Measurements from ENCODE around the gene IL1F10. TPM values are rescaled to one million over a fixed set of nuclear protein-coding genes. Genes with fewer than 3 reads are reported as not detected.
"Not testable (repeated sequence)": the region's sequence is repeated elsewhere in the genome, so short reads cannot be mapped to it uniquely, and the experiment has no call there.

Gene IL1F10
- total RNA-seq, 1 experiment from 2014 or later, result not detected

DNA sequence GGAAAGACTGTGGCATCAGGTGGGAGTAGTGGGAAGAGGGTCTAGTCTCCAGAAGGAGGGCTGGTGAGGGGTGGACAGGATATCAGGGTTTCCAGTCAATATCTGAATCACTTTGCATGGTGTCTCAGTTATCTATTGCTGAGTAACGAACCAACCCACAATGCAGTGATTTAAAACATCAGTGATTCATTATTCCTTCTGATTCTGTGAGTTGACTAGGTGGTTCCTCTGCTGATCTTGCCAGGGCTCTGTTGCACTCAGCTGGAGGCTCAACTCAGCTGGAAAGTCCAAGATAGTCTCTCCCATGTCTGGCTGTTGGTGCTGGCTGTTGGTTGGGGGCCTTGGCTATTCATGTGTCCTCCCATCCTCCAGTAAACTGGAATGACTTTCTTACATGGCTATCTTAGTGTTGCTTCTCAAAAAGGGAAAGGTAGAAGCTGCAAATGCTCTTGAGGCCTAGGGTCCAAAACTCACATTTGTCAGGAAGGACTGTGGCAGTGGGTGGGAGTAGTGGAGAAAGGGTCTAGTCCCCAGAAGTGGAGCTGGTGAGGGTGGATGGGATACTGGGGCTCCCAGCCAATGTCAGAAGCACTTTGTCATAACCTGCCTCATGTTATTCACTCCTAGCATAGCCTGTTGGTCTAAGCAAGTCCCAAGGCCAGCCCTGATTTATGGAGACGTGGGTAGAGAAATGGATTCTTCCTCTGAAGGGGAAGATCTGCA is 13.9 kb downstream of the IL1F10 start:
- no peak for DNase-seq (ENCODE audit: low read depth)

DNA sequence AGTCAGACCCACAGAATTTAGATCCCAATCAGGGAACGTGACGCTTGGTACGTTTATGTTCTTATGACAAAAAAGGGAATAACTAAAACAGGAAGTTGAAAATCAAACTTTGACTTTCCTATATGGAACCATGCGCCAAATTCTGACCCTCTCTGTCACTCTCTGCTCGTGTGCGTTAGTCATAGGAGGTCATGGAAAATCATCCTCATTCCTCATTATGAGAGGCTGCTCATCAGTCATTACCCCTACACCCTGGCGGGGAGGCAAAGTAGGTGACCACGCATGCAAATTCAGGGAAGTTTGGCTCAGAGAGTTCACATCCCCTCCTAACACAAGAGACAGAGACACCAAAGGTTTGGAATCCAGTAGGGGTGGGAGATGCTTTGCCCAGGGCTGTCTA is 15.5 kb downstream of the IL1F10 start:
- DNase-seq (ENCODE audit: low read depth), result peak; percentile 20

DNA sequence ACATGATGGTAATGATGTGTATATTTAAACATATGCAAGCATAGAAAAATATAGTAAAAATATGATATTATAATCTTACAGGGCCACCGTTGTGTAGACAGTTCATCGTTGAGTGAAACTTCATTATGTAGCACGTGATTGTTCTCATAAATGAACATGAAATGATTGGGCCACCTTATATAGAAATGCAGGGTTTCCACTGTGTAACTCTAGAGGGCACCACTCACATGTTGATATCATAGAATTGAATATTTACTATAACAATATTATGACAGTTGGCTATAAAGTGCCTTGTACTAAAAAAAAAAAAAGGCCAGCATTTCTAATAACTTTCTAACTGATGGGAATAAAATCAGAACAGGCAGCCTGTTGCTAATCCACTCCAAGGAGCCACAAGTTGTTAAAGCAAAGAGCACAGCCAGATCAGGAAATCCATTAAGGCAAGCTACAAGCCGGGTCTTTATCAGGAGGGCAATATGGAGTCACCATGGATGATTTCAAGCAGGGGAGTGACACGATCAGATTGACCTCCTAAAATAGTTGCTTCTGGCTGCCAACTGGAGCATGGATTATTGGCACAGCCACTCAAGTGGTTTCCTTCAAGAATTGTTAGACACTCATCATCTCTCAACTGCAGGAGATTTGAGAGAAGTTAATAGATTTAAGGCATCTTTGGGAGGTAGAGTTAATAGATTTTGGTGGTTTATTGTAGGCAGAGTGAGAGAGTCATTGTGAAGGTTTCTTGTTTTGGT is 16.7 kb downstream of the IL1F10 start:
- peak; percentile 34 for DNase-seq (ENCODE audit: low read depth)

DNA sequence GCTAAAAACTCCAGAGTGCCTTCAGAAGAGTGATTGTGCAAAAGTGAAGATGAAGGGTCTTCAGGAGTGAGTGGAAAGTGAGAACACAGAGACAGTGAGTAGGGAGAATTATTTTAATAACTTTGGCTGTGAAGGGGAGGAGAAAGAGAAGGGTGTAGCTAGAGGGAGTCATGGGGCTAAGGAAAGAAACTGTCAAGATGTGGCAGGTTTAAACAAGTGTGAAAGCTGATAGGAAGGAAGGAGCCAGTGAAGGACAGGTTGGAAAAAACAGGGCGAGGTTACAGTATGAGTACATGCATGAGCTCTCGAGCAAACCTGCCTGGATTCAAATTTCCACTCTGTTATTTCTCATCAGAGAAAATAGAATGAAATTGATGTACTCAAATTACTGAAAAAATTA is 17.8 kb downstream of the IL1F10 start:
- no peak for DNase-seq (ENCODE audit: low read depth)

DNA sequence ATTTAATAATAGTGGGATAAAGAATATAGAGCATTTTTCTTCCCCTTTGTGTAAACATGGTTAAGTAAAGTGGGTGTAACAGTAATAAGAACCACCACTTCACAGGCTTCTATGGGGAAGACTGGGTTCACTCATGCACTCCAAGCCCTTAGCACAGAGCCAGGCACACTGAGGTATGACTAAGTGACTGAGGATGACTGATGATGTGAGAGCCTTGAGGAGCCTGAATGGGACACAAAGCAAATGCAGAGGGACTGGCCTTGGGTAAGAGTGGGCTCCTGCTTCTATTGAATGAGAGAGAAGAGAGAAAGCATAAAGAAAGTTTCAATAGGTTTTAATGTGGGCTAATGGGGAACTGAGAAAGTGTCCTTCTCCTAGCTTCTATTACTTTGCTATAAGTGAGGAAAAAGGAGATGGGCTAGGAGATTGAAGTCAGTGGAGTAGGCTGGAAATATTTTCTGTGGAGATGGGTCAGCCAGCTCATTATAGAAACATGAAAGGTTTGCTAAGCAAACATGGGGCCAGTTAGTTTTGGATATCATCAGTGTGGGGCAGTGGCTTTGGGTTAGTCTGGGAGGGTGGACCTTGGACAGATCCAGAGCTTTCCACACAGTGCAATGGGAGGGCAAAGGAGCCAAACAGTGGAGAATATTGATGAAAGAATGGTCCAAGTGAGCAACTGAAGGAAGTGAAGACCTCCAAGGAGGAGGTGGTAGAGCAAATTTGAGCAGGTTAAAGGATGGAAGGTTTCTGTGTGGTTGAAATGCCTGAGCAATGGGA is 20.6 kb downstream of the IL1F10 start:
- DNase-seq (ENCODE audit: low read depth), result no peak

DNA sequence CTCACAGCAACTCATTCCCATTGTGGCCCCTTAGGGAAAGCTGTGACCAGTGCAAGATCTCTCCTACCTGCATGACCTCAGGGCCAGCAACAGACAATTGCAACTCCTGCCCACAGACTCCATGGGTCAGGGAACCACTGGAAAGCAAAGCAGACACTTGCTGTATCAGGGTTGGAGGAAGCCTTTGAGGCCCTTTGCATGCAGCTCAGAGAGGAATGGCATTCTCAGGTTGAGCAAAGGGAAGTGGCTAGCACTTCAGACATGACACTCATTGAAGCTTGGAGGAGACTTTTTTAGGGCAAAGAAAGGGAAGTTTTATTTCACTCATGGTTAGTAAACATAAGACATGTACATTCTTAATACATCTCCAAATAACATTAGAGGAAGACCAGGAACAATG is 22.1 kb downstream of the IL1F10 start:
- DNase-seq (ENCODE audit: low read depth), result no peak

DNA sequence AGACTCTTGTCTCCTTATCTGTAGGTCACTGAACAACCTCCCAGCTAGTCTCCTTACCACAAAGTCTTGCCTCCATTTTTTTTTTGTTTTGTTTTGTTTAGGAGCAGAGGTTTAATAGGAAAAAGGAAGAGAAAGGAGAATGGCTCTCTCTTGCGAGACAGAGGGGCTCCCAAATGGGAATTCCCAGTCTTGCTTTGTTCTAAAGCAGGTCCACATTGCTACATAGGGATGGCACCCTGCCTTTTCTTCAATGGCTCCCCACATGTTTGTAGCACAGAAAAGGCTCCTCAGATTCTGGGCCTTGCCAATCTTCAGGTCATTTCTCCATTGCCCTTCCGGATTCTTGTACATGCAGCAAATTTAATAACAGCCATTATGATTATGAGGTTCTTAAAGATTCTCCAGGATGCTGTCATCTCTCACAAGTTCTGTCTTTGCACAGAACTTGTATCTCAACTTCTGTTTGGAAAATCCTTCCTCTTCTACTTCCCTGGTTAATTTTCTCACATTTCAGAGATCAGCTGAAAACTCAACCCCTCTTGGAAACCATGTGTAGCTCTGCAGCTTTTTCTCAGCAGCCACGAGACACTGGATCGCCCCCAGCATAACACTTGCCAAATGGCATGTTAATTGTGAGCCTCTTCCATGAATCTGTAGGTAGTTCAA is 23.6 kb downstream of the IL1F10 start:
- no peak for DNase-seq (ENCODE audit: low read depth)

DNA sequence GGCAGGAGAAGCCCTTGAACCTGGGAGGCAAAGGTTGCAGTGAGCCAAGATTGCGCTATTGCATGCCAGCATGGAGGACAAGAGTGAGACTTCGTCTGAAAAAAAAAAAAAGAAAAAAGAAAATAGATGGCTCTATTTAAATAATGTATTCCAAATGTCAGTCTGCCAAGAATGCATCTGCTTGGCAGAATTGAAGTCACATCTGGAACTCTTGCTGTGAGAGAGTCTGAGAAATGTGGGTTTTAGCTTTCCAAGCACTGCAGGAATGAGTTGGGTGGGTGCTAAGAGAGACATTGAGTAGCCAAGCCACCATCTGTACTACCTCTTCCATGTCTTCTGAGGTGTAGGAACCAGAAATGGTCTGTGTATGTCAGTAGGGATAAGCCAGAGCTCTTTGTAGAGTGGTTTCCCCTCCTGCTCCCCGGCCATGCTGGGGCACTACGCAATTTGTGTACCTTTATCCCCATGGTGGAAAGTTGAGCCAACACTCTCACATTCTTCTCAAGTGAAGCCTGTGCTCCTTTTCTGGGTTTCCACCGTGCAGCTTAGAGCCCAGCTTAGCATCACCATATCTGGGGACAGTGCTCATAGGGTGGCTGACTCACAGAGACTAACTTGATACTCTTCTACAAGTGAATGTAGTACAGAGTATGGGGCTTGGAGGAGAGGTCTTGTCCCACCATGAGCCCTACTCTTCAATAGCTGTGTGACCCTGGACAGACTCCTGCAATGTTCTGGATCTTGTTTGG is 25.3 kb downstream of the IL1F10 start:
- DNase-seq (ENCODE audit: low read depth), result no peak

DNA sequence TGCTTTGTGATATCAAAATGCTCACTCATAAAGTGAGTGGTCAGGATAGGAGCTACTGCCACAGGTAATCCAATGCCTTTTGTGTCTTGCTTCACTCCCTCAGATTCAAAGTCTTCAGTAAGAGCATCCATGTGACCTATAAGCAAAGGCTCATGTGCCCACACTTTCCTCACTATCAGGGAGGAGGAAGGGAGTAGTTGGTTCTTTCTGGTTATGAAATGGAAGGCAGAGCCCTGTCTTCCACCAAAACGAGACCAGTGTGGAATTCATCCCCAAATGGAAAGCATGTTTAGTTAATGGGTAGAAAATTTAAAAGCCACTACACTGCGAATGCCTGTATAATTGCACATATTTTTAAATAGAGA is 25.8 kb downstream of the IL1F10 start:
- DNase-seq (ENCODE audit: low read depth), result no peak

DNA sequence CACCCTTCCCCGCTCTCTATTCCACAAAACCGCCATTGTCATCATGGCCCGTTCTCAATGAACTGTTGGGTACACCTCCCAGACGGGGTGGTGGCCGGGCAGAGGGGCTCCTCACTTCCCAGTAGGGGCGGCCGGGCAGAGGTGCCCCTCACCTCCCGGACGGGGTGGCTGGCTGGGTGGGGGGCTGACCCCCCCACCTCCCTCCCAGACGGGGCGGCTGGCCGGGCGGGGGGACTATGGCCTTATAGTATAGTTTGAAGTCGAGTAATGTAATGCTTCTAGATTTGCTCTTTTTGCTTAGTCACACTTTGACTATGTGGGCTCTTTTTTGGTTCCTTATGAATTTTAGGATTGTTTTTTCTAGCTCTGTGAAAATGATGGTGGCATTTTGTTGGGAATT is 28.5 kb downstream of the IL1F10 start:
- not testable (repeated sequence) for DNase-seq (ENCODE audit: low read depth)

DNA sequence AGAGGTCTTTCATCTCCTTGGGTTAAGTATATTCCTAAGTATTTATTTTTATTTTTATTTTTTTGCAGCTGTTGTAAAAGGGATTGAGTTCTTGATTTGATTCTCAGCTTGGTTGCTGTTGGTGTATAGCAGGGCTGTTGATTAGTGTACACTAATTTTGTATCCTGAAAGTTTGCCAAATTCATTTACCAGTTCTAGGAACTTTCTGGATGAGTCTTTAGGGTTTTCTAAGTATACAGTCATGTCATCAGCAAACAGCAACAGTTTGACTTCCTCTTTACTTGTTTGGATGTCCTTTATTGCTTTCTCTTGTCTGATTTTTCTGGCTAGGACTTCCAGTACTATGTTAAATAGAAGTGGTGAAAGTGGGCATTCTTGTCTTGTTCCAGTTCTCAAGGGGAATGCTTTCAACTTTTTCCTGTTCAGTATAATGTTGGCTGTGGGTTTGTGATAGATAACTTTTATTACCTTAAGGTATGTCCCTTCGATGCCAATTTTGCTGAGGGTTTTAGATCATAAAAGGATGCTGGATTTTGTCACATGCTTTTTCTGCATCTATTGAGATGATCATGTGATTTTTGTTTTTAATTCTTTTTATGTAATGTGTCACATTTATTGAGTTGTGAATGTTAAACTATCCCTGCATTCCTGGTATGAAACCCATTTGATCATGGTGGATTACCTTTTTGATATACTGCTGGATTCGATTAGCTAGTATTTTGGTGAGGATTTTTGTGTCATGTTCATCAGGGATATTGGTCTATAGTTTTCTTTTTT is 29.3 kb downstream of the IL1F10 start:
- not testable (repeated sequence) for DNase-seq (ENCODE audit: low read depth)

DNA sequence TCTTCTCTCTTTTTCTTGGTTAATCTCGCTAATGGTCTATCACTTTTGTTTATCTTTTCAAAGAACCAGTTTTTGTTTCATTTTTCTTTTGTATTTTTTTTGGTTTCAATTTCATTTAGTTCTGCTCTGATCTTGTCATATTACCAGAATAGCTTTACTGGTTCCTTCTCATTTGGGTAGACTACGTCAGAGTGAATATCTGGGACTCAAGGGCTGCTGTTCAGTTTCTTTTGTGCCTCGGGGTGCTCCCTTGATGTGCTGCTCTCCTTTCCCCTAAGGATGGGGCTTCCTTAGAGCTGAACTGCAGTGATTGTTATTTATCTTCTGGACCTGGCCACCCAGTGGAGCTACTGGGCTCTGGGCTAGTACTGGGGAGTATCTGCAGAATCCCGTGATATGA is 30.3 kb downstream of the IL1F10 start:
- DNase-seq (ENCODE audit: low read depth), result no peak

DNA sequence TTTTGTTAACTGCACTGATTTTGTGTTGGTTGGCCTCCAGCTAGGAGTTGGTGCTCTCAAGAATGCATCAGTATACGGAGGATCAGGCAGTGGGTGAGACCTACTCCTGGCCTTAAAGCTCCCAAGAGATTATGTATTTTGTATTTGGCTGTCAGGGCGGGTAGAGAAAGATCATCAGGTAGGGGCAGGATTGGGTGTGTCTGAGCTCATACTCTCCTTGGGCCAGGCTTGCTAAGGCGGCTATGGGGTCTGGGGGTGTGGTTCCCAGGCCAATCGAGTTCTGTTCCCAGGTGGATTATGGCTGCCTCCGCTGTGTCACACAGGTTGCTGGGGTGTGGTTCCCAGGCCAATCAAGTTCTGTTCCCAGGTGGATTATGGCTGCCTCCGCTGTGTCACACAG is 30.8 kb downstream of the IL1F10 start:
- no peak for DNase-seq (ENCODE audit: low read depth)

DNA sequence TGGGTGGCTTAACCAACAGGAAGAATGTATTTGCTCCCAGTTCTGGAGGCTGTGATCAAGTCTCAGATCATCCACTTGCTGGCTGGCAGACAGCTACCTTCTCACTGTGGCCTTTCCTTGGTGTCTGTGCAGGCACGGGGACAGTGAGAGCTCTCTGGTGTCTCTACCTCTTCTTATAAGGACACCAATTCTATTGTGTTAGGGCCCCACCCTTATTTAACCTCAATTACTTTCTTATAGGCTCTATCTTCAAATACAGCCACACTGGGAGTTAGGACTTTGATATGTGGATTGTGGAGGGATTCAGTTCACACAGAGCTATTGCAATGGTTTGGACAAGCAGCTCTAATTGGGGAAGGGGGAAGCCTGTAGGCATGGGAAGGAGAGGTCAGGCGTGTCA is 34.4 kb downstream of the IL1F10 start:
- no peak for DNase-seq (ENCODE audit: low read depth)

DNA sequence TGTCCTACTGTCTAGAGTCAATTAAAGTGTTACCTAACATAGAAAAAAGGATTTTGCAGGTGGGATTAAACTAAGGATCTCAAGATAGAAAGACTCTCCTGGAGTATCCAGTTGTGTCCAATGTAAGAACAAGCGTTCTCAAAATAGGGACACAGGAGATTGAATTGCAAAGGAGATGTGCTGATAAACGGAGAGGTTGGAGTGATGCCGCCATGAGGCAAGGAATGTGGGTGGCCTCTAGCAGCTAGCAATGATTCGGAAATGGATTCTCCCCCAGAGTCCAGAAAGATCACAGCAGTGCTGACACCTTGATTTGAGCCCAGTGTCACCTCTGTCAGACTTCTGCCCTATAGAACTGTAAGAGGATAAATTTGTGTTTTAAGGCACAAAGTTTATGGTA is 35.5 kb downstream of the IL1F10 start:
- DNase-seq (ENCODE audit: low read depth), result no peak

DNA sequence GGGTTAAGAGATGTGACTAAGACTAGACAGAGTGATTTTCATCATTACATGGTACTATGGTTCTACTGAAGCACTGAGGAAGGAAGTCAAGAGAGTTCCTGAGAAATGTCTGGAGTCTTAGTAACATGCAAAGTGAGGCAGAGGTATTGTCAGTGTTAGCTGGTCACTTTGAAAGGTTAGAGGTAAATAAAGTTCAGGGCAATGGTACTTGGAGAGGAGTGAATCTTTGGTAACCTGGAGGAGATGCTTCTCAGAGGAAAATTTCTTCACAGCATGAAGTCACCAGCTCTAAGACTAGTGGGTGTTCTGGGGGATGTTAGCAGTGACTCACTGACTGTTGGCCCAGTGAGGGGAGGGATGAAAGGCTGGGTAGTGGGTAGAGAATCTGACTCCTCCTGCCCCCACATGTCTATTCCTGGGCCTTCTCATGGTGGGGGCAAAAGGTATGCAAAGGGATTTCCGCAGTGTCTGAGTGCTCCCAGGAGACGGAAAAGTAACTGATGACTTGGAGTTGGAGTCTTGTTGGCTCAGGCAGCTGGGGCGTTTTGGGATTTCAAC is 36.4 kb downstream of the IL1F10 start:
- no peak for DNase-seq (ENCODE audit: low read depth)

DNA sequence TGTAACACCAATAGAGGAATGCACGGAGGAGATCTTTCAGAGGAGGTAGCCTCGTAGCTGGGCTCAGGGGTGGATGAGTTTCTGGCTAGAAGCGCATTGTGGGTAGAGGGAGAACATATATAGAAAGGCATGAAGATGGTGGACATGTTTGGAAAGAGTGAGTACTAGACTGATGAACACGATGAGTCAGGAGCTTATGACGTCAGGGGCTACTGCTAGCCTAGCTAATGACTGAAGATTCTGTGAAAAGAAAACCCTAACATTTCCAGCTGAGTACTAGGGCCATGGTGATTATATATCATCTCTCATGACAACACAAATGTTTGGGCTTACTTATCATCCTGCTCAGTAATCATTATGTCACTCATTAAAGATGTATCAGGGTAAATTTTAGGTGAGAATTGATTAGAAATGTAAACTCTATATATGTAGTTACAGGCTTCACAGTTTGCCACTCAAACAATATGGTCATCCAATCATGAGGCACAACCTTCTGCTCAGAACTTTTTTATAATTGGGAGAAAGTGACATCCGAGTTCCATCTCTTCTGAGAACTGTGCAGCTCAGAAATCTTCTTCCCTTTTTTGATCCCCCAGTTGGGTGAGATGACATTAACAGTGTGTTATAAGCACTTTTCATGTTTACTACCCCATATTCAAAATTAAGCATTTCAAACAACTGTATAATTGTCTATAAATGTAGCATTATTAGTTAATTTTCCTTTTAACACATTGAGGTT is 37.4 kb downstream of the IL1F10 start:
- peak; percentile 67 for DNase-seq (ENCODE audit: low read depth)

DNA sequence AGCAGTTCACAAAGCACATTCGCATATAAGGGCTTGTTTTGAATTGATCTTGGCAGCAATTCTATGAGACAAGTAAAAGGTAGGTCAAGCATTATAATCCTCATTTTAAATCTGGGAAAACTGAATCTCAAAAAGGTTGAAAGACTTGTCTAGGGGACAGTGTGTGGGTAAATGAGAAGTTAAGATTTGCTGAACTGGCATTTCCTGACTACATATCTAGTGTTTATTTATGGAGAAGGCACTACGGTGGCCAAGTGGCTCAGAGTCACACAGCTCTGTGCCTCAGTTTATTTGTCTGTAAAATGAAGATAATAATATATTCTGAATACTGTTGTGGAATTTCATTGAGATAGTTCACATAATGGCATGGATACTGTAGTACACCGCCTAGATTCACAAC is 43.4 kb downstream of the IL1F10 start:
- DNase-seq (ENCODE audit: low read depth), result no peak

DNA sequence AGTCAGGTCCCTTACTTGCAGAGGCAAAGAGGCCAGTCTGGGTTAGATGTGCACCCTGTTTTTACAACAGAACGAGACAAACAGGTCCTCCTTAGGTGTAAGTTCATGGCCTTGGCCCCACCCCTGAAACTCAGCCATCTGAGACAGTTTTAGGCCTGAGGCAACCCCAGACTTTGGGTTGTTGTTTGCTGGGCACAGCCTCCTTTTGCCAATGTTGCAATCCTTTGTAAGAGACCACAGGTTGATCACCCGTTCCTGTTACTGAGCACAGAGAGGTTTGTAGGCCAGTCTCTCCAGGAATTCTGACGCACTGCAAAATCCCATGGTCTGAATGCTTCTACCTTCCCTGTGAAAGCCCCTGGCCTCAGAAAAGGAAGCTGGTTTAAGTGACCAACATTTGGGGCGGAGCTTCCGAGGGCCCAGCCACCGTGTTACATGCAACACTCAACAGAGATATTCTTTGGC is 44.1 kb downstream of the IL1F10 start:
- no peak for DNase-seq (ENCODE audit: low read depth)

DNA sequence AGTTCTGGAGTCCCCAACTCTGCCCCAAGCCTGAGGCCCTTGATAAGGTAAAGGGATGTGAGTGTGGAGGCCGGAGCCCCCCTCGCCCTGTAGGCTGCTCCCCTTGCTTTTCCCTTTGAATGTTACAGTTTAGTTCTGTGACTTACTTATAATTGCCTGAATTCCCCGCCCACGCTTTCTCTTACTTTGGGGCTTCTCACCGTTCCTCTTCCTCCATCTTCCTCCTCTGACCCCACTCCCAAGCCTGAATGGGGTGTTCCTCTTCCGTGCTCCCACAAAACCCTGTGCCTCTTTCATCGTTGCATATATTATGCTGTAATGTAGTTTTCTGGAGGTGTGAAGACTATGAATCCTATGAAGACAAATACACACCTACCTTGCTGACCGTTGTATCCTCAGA is 44.7 kb downstream of the IL1F10 start:
- DNase-seq (ENCODE audit: low read depth), result no peak
